SK-N-SH (cell line): ENCODE measurements around the gene FANCE.

Experiments
- CTCF ChIP-seq: fragments of 200-600 bp; sonication (generic); IDR thresholded peaks from 2 replicates; pipeline ENCODE4 v1.6.1; 2017; ENCODE audit warnings: antibody characterized with exemption, mild to moderate bottlenecking, moderate library complexity
- ELF1 ChIP-seq: IDR thresholded peaks from 2 replicates; pipeline ENCODE4 v1.4.0; 2012
- GABPA ChIP-seq: IDR thresholded peaks from 2 replicates; pipeline ENCODE4 v1.4.0; 2012; ENCODE audit warnings: low read depth, mild to moderate bottlenecking
- JUND ChIP-seq: IDR thresholded peaks from 2 replicates; pipeline ENCODE4 v1.4.0; 2012
- MXI1 ChIP-seq: IDR thresholded peaks from 2 replicates; pipeline ENCODE4 v1.6.1; 2012; ENCODE audit warnings: mild to moderate bottlenecking, low read depth, low read length, improper control_type of control experiment
- RAD21 ChIP-seq: IDR thresholded peaks from 2 replicates; pipeline ENCODE4 v1.6.1; 2012; ENCODE audit warnings: mild to moderate bottlenecking, low read length
- SMC3 ChIP-seq: IDR thresholded peaks from 2 replicates; pipeline ENCODE4 v1.6.1; 2012; ENCODE audit warnings: low read depth, low read length, improper control_type of control experiment

- TF ChIP-seq CTCF (no peak), JUND (no peak), SMC3 (no peak), RAD21 (no peak), MXI1 (no peak), ELF1 (no peak), GABPA (no peak)
These were observed 25.5 kb downstream of the FANCE start for GRCh38 chr6:35477551-35478179.
